Fibroblast of lung (primary cell): ENCODE results near the gene AMN. TPM values are rescaled to one million over a fixed set of nuclear protein-coding genes. Genes with fewer than 3 reads are reported as not detected.
"Not testable (repeated sequence)": the region's sequence is repeated elsewhere in the genome, so short reads cannot be mapped to it uniquely, and the experiment has no call there.

Source experiments
- DNase-seq, 2 donors: peaks; one replicate each; pipeline versions ENCODE4 v3.0.0 to v3.0.0-alpha.2; 2010; ENCODE audit warnings: low read depth in 2 of 2
- H2AFZ ChIP-seq: 2 replicates; pipeline ENCODE4 v1.5.1; 2012; ENCODE audit warnings: low read length, control low read depth, inconsistent platforms
- H3K27ac ChIP-seq: 2 replicates; pipeline ENCODE4 v1.5.1; 2011; ENCODE audit warnings: low read length, control low read depth; ENCODE audit not compliant: insufficient read depth
- H3K27me3 ChIP-seq: 2 replicates; pipeline ENCODE4 v1.5.1; 2011; ENCODE audit warnings: mild to moderate bottlenecking, low read length; ENCODE audit not compliant: control insufficient read depth, insufficient read depth
- H3K36me3 ChIP-seq: 2 replicates; pipeline ENCODE4 v1.5.1; 2011; ENCODE audit warnings: low read length; ENCODE audit not compliant: control insufficient read depth, insufficient read depth
- H3K4me1 ChIP-seq: 2 replicates; pipeline ENCODE4 v1.5.1; 2011; ENCODE audit warnings: low read length; ENCODE audit not compliant: control insufficient read depth, insufficient read depth; ENCODE audit errors: extremely low read depth
- H3K4me2 ChIP-seq: 2 replicates; pipeline ENCODE4 v1.5.1; 2011; ENCODE audit warnings: low read length, control low read depth; ENCODE audit not compliant: insufficient read depth; ENCODE audit errors: extremely low read depth
- H3K4me3 ChIP-seq, 4 experiments: fragments of 200-600 bp in 1 of 4; sonication (generic) in 1 of 4; replicated peaks in 1 of 4; 2 replicates each; pipeline ENCODE4 v1.5.1; 2011 to 2016; ENCODE audit warnings: low read length in 4 of 4, low read depth in 3 of 4, mild to moderate bottlenecking in 3 of 4, control low read depth in 2 of 4, inconsistent platforms in 1 of 4, mixed read lengths in 1 of 4; ENCODE audit not compliant: insufficient read depth in 1 of 4; ENCODE audit errors: control extremely low read depth in 1 of 4
- H3K79me2 ChIP-seq: 2 replicates; pipeline ENCODE4 v1.5.1; 2012; ENCODE audit warnings: mild to moderate bottlenecking, low read length, inconsistent platforms; ENCODE audit not compliant: control insufficient read depth, insufficient read depth
- H3K9ac ChIP-seq: 2 replicates; pipeline ENCODE4 v1.5.1; 2011; ENCODE audit warnings: mild to moderate bottlenecking, low read length, control low read depth; ENCODE audit not compliant: insufficient read depth
- H3K9me3 ChIP-seq: 2 replicates; pipeline ENCODE4 v1.5.1; 2012; ENCODE audit warnings: low read depth, low read length; ENCODE audit not compliant: control insufficient read depth, insufficient read depth
- H4K20me1 ChIP-seq: 2 replicates; pipeline ENCODE4 v1.5.1; 2011; ENCODE audit warnings: low read length; ENCODE audit not compliant: control insufficient read depth, insufficient read depth; ENCODE audit errors: extremely low read depth
- CTCF ChIP-seq, 2 donors: IDR thresholded peaks in 1 of 2; conservative IDR thresholded peaks in 1 of 2; 1 replicate in 1 of 2; 2 replicates in 1 of 2; pipeline ENCODE4 v1.5.1; 2011 to 2012; ENCODE audit warnings: low read length in 2 of 2, control low read depth in 1 of 2, inconsistent platforms in 1 of 2, low read depth in 1 of 2, mild to moderate bottlenecking in 1 of 2
- EZH2 ChIP-seq: IDR thresholded peaks from 2 replicates; pipeline ENCODE4 v1.5.1; 2012; ENCODE audit warnings: low read length, control low read depth, mild to moderate bottlenecking; ENCODE audit errors: missing control alignments
- polyA plus RNA-seq, 2 donors: library from polyadenylated mRNA; depleted of rRNA in 1 of 2; stranded (reverse) in 1 of 2; unstranded in 1 of 2; fragments of >200 nt; gene quantifications; 2 replicates each; pipeline ENCODE4 v1.2.1, GENCODE V29; 2011 to 2012; ENCODE audit warnings: missing spikeins in 1 of 2
- total RNA-seq: library from RNA; depleted of rRNA; stranded (reverse); fragments of >200 nt; gene quantifications from 2 replicates; pipeline ENCODE4 v1.2.1, GENCODE V29; 2014

The AMN gene
- total and polyA plus RNA-seq, 2 donors (not counting 1 experiment from before 2014, with no cell fraction given): under 0.01 TPM; not detected in 1

DNA sequence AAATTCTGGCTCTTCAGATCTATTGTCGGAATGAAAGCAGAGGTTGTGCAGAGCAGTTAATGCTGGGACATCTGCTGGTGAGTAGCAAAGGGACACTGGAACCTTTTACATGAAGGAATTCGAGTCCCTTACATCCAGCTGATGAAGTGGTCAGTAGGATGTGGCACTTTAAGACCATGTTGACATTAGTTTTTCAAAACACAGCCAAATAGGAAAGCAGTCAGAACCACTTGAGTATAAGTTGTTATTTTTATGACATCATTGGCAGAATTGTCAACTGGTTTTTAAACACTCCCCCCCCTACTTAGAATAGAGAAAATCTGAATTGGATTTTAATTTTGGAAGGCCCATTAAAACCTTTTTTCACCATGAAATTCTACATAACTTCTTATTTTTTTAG lies 46.8 kb upstream of the AMN start:
- H3K27me3 ChIP-seq: no peaks in the 10 kb centered on the region
- peak in 1 of 2 donors; percentile 15 for DNase-seq
- H3K4me1 ChIP-seq: no peaks in the 10 kb centered on the region
- no peaks in the 10 kb centered on the region for H4K20me1 ChIP-seq
- no peak overlapping the region for H3K4me3 ChIP-seq
- H3K79me2 ChIP-seq: no peaks in the 10 kb centered on the region
- H3K4me2 ChIP-seq: no peak overlapping the region
- no peak overlapping the region for H3K27ac ChIP-seq
- H2AFZ ChIP-seq: no peak overlapping the region
- H3K36me3 ChIP-seq: peaks cover 2% of the 10 kb centered on the region
- no peak for TF ChIP-seq CTCF (conservative IDR thresholded peaks at IDR 0.05 in 1 of 2, IDR thresholded peaks at IDR 0.05 in 1 of 2; ENCODE audit: low read depth in 1 of 2, low read length in 2 of 2)
- no peak for TF ChIP-seq EZH2
- H3K9ac ChIP-seq: no peak overlapping the region
- H3K9me3 ChIP-seq: no peaks in the 10 kb centered on the region

DNA sequence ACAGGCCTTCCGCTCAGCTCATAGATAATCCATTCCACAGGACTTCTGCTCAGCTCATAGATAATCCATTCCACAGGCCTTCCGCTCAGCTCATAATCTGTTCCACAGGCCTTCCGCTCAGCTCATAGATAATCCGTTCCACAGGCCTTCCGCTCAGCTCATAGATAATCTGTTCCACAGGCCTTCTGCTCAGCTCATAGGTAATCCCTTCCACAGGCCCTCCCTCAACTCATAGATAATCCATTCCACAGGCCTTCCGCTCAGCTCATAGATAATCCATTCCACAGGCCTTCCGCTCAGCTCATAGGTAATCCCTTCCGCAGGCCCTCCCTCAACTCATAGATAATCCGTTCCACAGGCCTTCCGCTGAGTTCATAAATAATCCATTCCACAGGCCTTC lies 45.0 kb upstream of the AMN start:
- not testable (repeated sequence) for H3K79me2 ChIP-seq, H3K9ac ChIP-seq, H3K27me3 ChIP-seq, H3K27ac ChIP-seq, H2AFZ ChIP-seq, H3K36me3 ChIP-seq, H3K9me3 ChIP-seq, H4K20me1 ChIP-seq, H3K4me1 ChIP-seq, H3K4me2 ChIP-seq, DNase-seq, H3K4me3 ChIP-seq

GRCh38 chr14:102878174-102878969 lies 44.1 kb upstream of the AMN start:
- Histone ChIP-seq H3K4me3 (no peak overlapping the region), H4K20me1 (no peaks in the 10 kb centered on the region), H3K9ac (no peak overlapping the region), H3K4me2 (no peak overlapping the region), H3K27me3 (no peaks in the 10 kb centered on the region), H3K79me2 (no peaks in the 10 kb centered on the region), H3K9me3 (no peaks in the 10 kb centered on the region), H3K36me3 (no peaks in the 10 kb centered on the region), H2AFZ (no peak overlapping the region), H3K4me1 (no peaks in the 10 kb centered on the region), H3K27ac (no peak overlapping the region)
- no peak for TF ChIP-seq EZH2
- TF ChIP-seq CTCF (conservative IDR thresholded peaks at IDR 0.05 in 1 of 2, IDR thresholded peaks at IDR 0.05 in 1 of 2; ENCODE audit: low read depth in 1 of 2, low read length in 2 of 2): no peak
- no peak for DNase-seq
